Uterus (tissue), 2 donors: Measurements from ENCODE around the gene CGNL1.

Experiments used
- POLR2A ChIP-seq, 2 donors: fragments of 450-650 bp; IDR thresholded peaks; one replicate each; pipeline ENCODE4 v1.6.1; 2016; ENCODE audit warnings: antibody characterized with exemption in 2 of 2, mild to moderate bottlenecking in 1 of 2, moderate library complexity in 1 of 2
- TF ChIP-seq, protein P1 (sequence below), 4 experiments: fragments of 200-600 bp in 2 of 4; fragments of 450-650 bp in 2 of 4; sonication (generic) in 2 of 4; IDR thresholded peaks; one replicate each; pipeline ENCODE4 v1.5.1; 2016 to 2019; ENCODE audit warnings: antibody characterized with exemption in 4 of 4, mild to moderate bottlenecking in 2 of 4, moderate library complexity in 1 of 4

DNA sequence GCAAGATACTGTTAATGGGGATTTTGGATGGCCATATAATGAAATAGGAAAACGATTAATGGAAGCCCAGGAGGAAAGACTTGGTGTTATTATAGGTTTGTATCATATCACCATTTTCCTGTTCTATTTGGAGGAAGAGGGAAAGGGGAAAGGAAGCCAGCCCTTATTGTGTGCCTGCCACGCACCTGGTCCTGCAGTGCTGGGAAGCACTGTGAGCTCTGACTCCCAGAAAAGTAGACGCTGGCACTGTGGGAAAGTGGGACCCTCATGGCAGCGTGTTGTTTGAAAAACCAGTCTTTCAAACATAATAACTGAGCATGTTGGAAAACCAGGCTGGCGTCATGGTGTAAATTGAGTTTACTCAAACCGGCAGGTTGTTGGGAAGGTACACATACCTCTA is 22.0 kb downstream of the CGNL1 start:
- TF ChIP-seq POLR2A (IDR thresholded peaks at IDR 0.05) = no peak
- TF ChIP-seq, protein P1, sequence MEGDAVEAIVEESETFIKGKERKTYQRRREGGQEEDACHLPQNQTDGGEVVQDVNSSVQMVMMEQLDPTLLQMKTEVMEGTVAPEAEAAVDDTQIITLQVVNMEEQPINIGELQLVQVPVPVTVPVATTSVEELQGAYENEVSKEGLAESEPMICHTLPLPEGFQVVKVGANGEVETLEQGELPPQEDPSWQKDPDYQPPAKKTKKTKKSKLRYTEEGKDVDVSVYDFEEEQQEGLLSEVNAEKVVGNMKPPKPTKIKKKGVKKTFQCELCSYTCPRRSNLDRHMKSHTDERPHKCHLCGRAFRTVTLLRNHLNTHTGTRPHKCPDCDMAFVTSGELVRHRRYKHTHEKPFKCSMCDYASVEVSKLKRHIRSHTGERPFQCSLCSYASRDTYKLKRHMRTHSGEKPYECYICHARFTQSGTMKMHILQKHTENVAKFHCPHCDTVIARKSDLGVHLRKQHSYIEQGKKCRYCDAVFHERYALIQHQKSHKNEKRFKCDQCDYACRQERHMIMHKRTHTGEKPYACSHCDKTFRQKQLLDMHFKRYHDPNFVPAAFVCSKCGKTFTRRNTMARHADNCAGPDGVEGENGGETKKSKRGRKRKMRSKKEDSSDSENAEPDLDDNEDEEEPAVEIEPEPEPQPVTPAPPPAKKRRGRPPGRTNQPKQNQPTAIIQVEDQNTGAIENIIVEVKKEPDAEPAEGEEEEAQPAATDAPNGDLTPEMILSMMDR (IDR thresholded peaks at IDR 0.05) = no peak
